HepG2 (cell line): ENCODE measurements around the gene ABHD17A. TPM values are rescaled to one million over a fixed set of nuclear protein-coding genes. Genes with fewer than 3 reads are reported as not detected.

Experiments used
- ATAC-seq: fragments of 200-7000 bp; cut with Tn5 transposase; 3 replicates; pipeline ENCODE4 v1.9.1; 2020; ENCODE audit warnings: mild to moderate bottlenecking, moderate library complexity
- BruUV-seq: library from RNA; stranded (reverse); fragments of 400-500 nt; replicated peaks from 2 replicates; lab custom pipeline; 2021; lab: Mats Ljungman, UMichigan
- CTCF ChIA-PET: fragments of 300-600 bp; formaldehyde crosslinking; extraction: SDS; loops from one replicate; lab custom pipeline; 2021; ENCODE audit warnings: low total read pairs, inconsistent platforms, low intra/inter-chr PET ratio; lab: Yijun Ruan, JAX
- POLR2A ChIA-PET: fragments of 350-600 bp; sonication (Branson Sonifier 250); formaldehyde crosslinking; loops from one replicate; lab custom pipeline; 2020; ENCODE audit warnings: antibody characterized with exemption, inconsistent platforms; lab: Yijun Ruan, JAX
- DNase-seq: peaks from one replicate; pipeline ENCODE4 v3.0.0-alpha.2; 2015; ENCODE audit warnings: low spot score
- FAIRE-seq: peaks from 3 replicates; lab custom pipeline; 2011; peaks lifted over from hg19 to GRCh38; lab: Jason Lieb, UNC
- H2AFZ ChIP-seq: one replicate; pipeline ENCODE4 v1.6.1; 2011; ENCODE audit warnings: low read length, inconsistent platforms
- H3K27ac ChIP-seq: fragments of 300-600 bp; 3 replicates; pipeline ENCODE4 v1.8.0; 2011; ENCODE audit warnings: mixed run types, mild to moderate bottlenecking, mixed read lengths, low read length, inconsistent platforms; ENCODE audit not compliant: insufficient read depth; ENCODE audit errors: extremely low read length
- H3K27me3 ChIP-seq, 2 experiments: fragments of 200-600 bp in 1 of 2; 2 replicates in 1 of 2; 3 replicates in 1 of 2; pipeline versions ENCODE4 v1.6.0 to v1.8.0; 2011; ENCODE audit warnings: low read length in 2 of 2, mild to moderate bottlenecking in 2 of 2, moderate library complexity in 2 of 2, inconsistent platforms in 1 of 2; ENCODE audit not compliant: insufficient read depth in 2 of 2, control insufficient read depth in 1 of 2
- H3K36me3 ChIP-seq, 2 experiments: fragments of 200-600 bp in 1 of 2; replicated peaks in 1 of 2; 2 replicates in 1 of 2; 3 replicates in 1 of 2; pipeline versions ENCODE4 v1.5.1 to v1.8.0; 2011; ENCODE audit warnings: low read length in 2 of 2, inconsistent platforms in 1 of 2; ENCODE audit not compliant: insufficient read depth in 2 of 2, control insufficient read depth in 1 of 2
- H3K4me1 ChIP-seq: 2 replicates; pipeline ENCODE4 v1.5.1; 2012; ENCODE audit warnings: low read length, inconsistent platforms; ENCODE audit not compliant: insufficient read depth
- H3K4me2 ChIP-seq: 2 replicates; pipeline ENCODE4 v1.6.0; 2011; ENCODE audit warnings: low read depth, low read length, inconsistent platforms
- H3K4me3 ChIP-seq, 3 experiments: fragments of 200-600 bp in 1 of 3; sonication (generic), shearing (Covaris generic) in 1 of 3; replicated peaks in 1 of 3; 2 replicates each; pipeline ENCODE4 v1.5.1; 2011 to 2016; ENCODE audit warnings: low read length in 3 of 3, inconsistent platforms in 2 of 3, low read depth in 2 of 3, mild to moderate bottlenecking in 2 of 3, control low read depth in 1 of 3, mixed read lengths in 1 of 3; ENCODE audit not compliant: insufficient read depth in 1 of 3
- H3K79me2 ChIP-seq: one replicate; pipeline ENCODE4 v1.6.1; 2011; ENCODE audit warnings: low read length, inconsistent platforms; ENCODE audit not compliant: insufficient read depth
- H3K9ac ChIP-seq: 2 replicates; pipeline ENCODE4 v1.6.0; 2011; ENCODE audit warnings: mild to moderate bottlenecking, low read depth, low read length, inconsistent platforms; ENCODE audit not compliant: insufficient read depth
- H3K9me3 ChIP-seq: 2 replicates; pipeline ENCODE4 v1.5.1; 2012; ENCODE audit warnings: mild to moderate bottlenecking, low read length
- H4K20me1 ChIP-seq: 2 replicates; pipeline ENCODE4 v1.6.0; 2011; ENCODE audit warnings: inconsistent platforms, mild to moderate bottlenecking, low read length, moderate library complexity; ENCODE audit not compliant: insufficient read depth
- AGO2 ChIP-seq: fragments of 200-400 bp; formaldehyde crosslinking; optimal IDR thresholded peaks from 2 replicates; pipeline ENCODE3; 2017; ENCODE audit warnings: mild to moderate bottlenecking, low read depth, low read length, moderate library complexity
- GFI1 ChIP-seq: sonication (generic); formaldehyde crosslinking; IDR thresholded peaks from 2 replicates; pipeline ENCODE4 v1.5.0; 2020; ENCODE audit warnings: missing genetic modification reagents, mild to moderate bottlenecking, borderline replicate concordance
- HOMEZ ChIP-seq: IDR thresholded peaks from 2 replicates; pipeline ENCODE4 v1.6.1; 2016; ENCODE audit warnings: low read depth
- MED13 ChIP-seq: sonication (generic); formaldehyde crosslinking; IDR thresholded peaks from 2 replicates; pipeline ENCODE4 v1.5.0; 2020; ENCODE audit warnings: missing genetic modification reagents
- SKI ChIP-seq: fragments of 450-650 bp; IDR thresholded peaks from one replicate; pipeline ENCODE4 v1.6.1; 2018; ENCODE audit warnings: mild to moderate bottlenecking; ENCODE audit not compliant: partially characterized antibody
- TCF12 ChIP-seq, 2 experiments: fragments of 450-650 bp in 1 of 2; sonication (generic) in 1 of 2; formaldehyde crosslinking in 1 of 2; IDR thresholded peaks; 2 replicates each; pipeline versions ENCODE4 v1.6.1 to v1.8.0; 2017 to 2022; ENCODE audit warnings: antibody characterized with exemption in 1 of 2, mild to moderate bottlenecking in 1 of 2, missing genetic modification reagents in 1 of 2, moderate library complexity in 1 of 2
- ZKSCAN1 ChIP-seq: fragments of 150-350 bp; IDR thresholded peaks from 2 replicates; pipeline ENCODE4 v1.6.1; 2014; ENCODE audit warnings: low read length
- ZNF850 ChIP-seq: sonication (generic); formaldehyde crosslinking; conservative IDR thresholded peaks from 2 replicates; pipeline ENCODE4 v1.9.0; 2021; ENCODE audit warnings: mild to moderate bottlenecking, missing genetic modification reagents
- WGBS: methylation state at CpG from one replicate; pipeline ENCODE4 v1.1.6; 2017; ENCODE audit warnings: low lambda C conversion rate; 5-methylcytosine and 5-hydroxymethylcytosine counted together
- in situ Hi-C: cut with HindIII; loops from 2 replicates; pipeline ENCODE4 v1.10.0; 2017; ENCODE audit warnings: low pct_unique_long_range_greater_than_20kb; ENCODE audit not compliant: extremely low pct_ligation_motif_present
- intact Hi-C: fragments of 100-400 bp; cut with micrococcal nuclease; formaldehyde crosslinking; loops from one replicate; pipeline ENCODE4 v1.10.0; 2022; ENCODE audit not compliant: unreplicated experiment
- polyA plus RNA-seq, 8 experiments: library from polyadenylated mRNA; depleted of rRNA in 3 of 8; stranded (reverse) in 7 of 8; unstranded in 1 of 8; fragments of >200 nt; fragmentation: Illumina TruSeq in 4 of 8; extraction: Trizol in 4 of 8; gene quantifications; 2 replicates each; pipeline versions ENCODE4 v1.2.1 to v1.2.3, GENCODE V29; 2011 to 2016; ENCODE audit warnings: low read depth in 4 of 8, missing spikeins in 1 of 8, mixed read lengths in 1 of 8; ENCODE audit not compliant: insufficient read depth in 1 of 8
- total RNA-seq, 5 experiments: library from RNA; depleted of rRNA; stranded (reverse); fragments of >200 nt; fragmentation: Illumina TruSeq; extraction: Trizol; gene quantifications; 2 replicates each; pipeline ENCODE4 v1.2.3, GENCODE V29; 2016; ENCODE audit warnings: low read depth in 1 of 5
- TF ChIP-seq, protein P1 (sequence below): sonication (generic); formaldehyde crosslinking; IDR thresholded peaks from 2 replicates; pipeline ENCODE4 v1.8.1; 2023; ENCODE audit warnings: missing genetic modification reagents, mild to moderate bottlenecking, borderline replicate concordance

Gene ABHD17A
- total and polyA plus RNA-seq, 2 of the 13 experiments (the other 11 are each of a cell fraction or from before 2014, with no cell fraction given), result 27.7 to 40.8 TPM

DNA sequence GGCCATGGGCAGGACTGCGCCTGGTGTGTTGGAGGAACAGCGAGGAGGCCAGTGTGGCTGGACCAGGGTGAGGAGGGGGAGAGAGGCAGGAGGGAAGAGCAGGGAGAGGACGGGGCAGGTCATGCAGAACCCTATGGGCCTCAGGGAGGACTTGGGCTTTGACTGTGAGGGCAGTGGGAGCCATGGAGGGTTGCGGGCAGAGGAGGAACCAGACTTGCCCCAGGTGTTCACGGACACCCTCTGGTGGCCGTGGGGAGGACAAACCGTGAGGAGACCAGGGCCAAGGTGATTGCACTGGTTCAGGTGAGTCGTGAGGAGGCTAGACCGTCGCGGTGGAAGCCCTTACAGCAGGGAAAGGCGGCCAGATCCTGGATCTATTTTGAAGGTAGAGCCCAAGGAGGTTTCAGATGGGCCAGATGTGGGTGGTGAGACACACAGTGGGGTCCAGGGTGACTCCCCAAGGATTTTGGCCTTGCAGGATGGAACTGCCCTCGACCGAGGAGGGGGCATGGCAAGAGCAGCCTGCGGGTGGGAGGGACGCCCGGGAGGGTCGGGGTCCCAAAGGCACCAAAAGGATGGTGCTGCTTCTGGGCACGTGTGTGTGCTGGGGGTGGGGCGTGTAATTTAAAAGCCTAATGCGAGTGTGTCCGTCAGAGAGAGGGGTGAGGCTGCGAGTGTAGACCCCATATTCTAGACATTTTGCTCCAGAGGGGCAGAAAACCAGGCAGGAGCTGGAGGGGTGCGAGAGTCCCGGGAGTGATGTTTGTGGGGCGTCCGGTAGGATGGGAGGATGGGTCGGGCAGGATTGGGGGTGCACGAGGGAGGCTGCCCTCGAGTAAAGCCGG is 34.3 kb downstream of the ABHD17A start (continued):
- TF ChIP-seq HOMEZ (CRISPR knock-in tag) (no peak), SKI (no peak), AGO2 (peak; percentile 50), MED13 (CRISPR knock-in tag) (no peak), ZNF850 (CRISPR knock-in tag) (no peak), GFI1 (CRISPR knock-in tag) (no peak)

- Histone ChIP-seq H2AFZ (no peak overlapping the region), H3K4me3 (no peak overlapping the region), H3K9me3 (no peaks in the 10 kb centered on the region), H3K4me1 (peaks cover 33% of the 10 kb centered on the region), H3K27me3 (no peaks in the 10 kb centered on the region; a peak in 1 of 5 replicates), H3K9ac (no peak overlapping the region), H3K79me2 (peaks cover 31% of the 10 kb centered on the region), H3K4me2 (no peak overlapping the region), H3K27ac (no peak overlapping the region), H4K20me1 (peaks cover 17% of the 10 kb centered on the region), H3K36me3 (peaks cover 4 to 9% of the 10 kb centered on the region in 2 experiments; a peak in 2 of 5 replicates)
- DNase-seq, result no peak
- TF ChIP-seq, protein P1, sequence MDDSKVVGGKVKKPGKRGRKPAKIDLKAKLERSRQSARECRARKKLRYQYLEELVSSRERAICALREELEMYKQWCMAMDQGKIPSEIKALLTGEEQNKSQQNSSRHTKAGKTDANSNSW, result no peak
- TF ChIP-seq ZKSCAN1, result 0 out of 2 replicates have a peak, but pooled peaks have one; percentile 58
- no peak for TF ChIP-seq TCF12 (IDR thresholded peaks at IDR 0.05)
- no peak for TF ChIP-seq TCF12 (CRISPR knock-in tag; IDR thresholded peaks at IDR 0.05)
- in situ Hi-C loops (no loop called here), intact Hi-C loops (no loop called here)
- no TSS peak for BruUV-seq
- FAIRE-seq, result no peak
- ChIA-PET CTCF (no interaction called here), POLR2A (no interaction called here)
- ATAC-seq, result no peak
- 97% methylated on average over 10 of the region's 10 CpGs for WGBS
Observed at GRCh38 chr19:1849886-1850398, 35.4 kb downstream of the ABHD17A start.
